SK-N-SH (cell line): ENCODE measurements around the gene EXOC3L1. TPM values are rescaled to one million over a fixed set of nuclear protein-coding genes. Genes with fewer than 3 reads are reported as not detected.

ENCODE experiments used
- CTCF ChIA-PET: fragments of 300-600, 350-600 bp; formaldehyde crosslinking; extraction: SDS; loops from one replicate; lab custom pipeline; 2021; lab: Yijun Ruan, JAX
- POLR2A ChIA-PET: fragments of 350-600 bp; sonication (Branson Sonifier 250); formaldehyde crosslinking; extraction: SDS; loops from one replicate; lab custom pipeline; 2020; ENCODE audit warnings: antibody characterized with exemption, inconsistent platforms; lab: Yijun Ruan, JAX
- DNase-seq: peaks from one replicate; pipeline ENCODE4 v3.0.0; 2012
- H2AFZ ChIP-seq: fragments of 200-600 bp; sonication (generic); 2 replicates; pipeline ENCODE4 v1.8.1; 2016; ENCODE audit warnings: antibody characterized with exemption, mild to moderate bottlenecking, low read depth
- H3F3A ChIP-seq: fragments of 200-600 bp; sonication (generic); replicated peaks from 2 replicates; pipeline ENCODE3; 2016; ENCODE audit warnings: antibody characterized with exemption, mild to moderate bottlenecking; ENCODE audit not compliant: insufficient read depth
- H3K27ac ChIP-seq, 2 experiments: fragments of 200-500 bp in 1 of 2; fragments of 200-600 bp in 1 of 2; sonication (Bioruptor generic) in 1 of 2; sonication (generic), shearing (Covaris generic) in 1 of 2; 2 replicates each; pipeline versions ENCODE4 v1.5.1 to v1.6.1; 2014 to 2016; ENCODE audit warnings: low read depth in 2 of 2, inconsistent platforms in 1 of 2, low read length in 1 of 2, mild to moderate bottlenecking in 1 of 2, mixed read lengths in 1 of 2
- H3K27me3 ChIP-seq: fragments of 200-600 bp; sonication (generic), shearing (Covaris generic); 2 replicates; pipeline ENCODE4 v1.6.1; 2016; ENCODE audit warnings: mixed run types; ENCODE audit not compliant: insufficient read depth
- H3K36me3 ChIP-seq, 2 experiments: fragments of 200-500 bp in 1 of 2; fragments of 200-600 bp in 1 of 2; sonication (Bioruptor generic) in 1 of 2; sonication (generic) in 1 of 2; replicated peaks in 1 of 2; 2 replicates each; pipeline versions ENCODE3 to v1.5.1; 2014 to 2016; ENCODE audit warnings: low read length in 1 of 2, mild to moderate bottlenecking in 1 of 2; ENCODE audit not compliant: insufficient read depth in 2 of 2, control insufficient read depth in 1 of 2
- H3K4me1 ChIP-seq, 2 experiments: fragments of 200-500 bp in 1 of 2; fragments of 200-600 bp in 1 of 2; sonication (Bioruptor generic) in 1 of 2; sonication (generic), shearing (Covaris generic) in 1 of 2; 2 replicates each; pipeline versions ENCODE4 v1.5.1 to v1.6.1; 2014 to 2016; ENCODE audit warnings: low read depth in 1 of 2, low read length in 1 of 2, mixed run types in 1 of 2; ENCODE audit not compliant: insufficient read depth in 2 of 2, control insufficient read depth in 1 of 2
- H3K4me2 ChIP-seq: fragments of 200-600 bp; sonication (generic), shearing (Covaris generic); 2 replicates; pipeline ENCODE4 v1.6.1; 2017; ENCODE audit warnings: mixed run types
- H3K4me3 ChIP-seq, 2 experiments: fragments of 200-500 bp in 1 of 2; fragments of 200-600 bp in 1 of 2; sonication (Bioruptor generic) in 1 of 2; sonication (generic), shearing (Covaris generic) in 1 of 2; 2 replicates each; pipeline versions ENCODE4 v1.5.1 to v1.8.1; 2014 to 2016; ENCODE audit warnings: low read depth in 2 of 2, inconsistent platforms in 1 of 2, low read length in 1 of 2, mild to moderate bottlenecking in 1 of 2, mixed read lengths in 1 of 2, moderate library complexity in 1 of 2
- H3K79me2 ChIP-seq: fragments of 200-600 bp; sonication (generic); 2 replicates; pipeline ENCODE4 v1.8.1; 2017; ENCODE audit warnings: mild to moderate bottlenecking; ENCODE audit not compliant: insufficient read depth
- H3K9ac ChIP-seq: fragments of 200-600 bp; sonication (generic); 2 replicates; pipeline ENCODE4 v1.6.1; 2017; ENCODE audit warnings: mixed run types
- H3K9me2 ChIP-seq: fragments of 200-600 bp; sonication (generic); 2 replicates; pipeline ENCODE4 v1.6.1; 2017; ENCODE audit warnings: mixed run types
- H3K9me3 ChIP-seq: fragments of 200-600 bp; sonication (generic); 2 replicates; pipeline ENCODE4 v1.6.1; 2017; ENCODE audit warnings: mixed run types, mild to moderate bottlenecking, moderate library complexity
- H4K20me1 ChIP-seq: fragments of 200-600 bp; sonication (generic); 2 replicates; pipeline ENCODE4 v1.6.1; 2017; ENCODE audit warnings: mild to moderate bottlenecking, mixed run types; ENCODE audit not compliant: insufficient read depth
- CHD2 ChIP-seq: fragments of 150-350 bp; IDR thresholded peaks from 2 replicates; pipeline ENCODE4 v1.6.1; 2018; ENCODE audit warnings: low read length; ENCODE audit not compliant: partially characterized antibody
- CTCF ChIP-seq: fragments of 200-600 bp; sonication (generic); IDR thresholded peaks from 2 replicates; pipeline ENCODE4 v1.6.1; 2017; ENCODE audit warnings: antibody characterized with exemption, mild to moderate bottlenecking, moderate library complexity
- ELF1 ChIP-seq: IDR thresholded peaks from 2 replicates; pipeline ENCODE4 v1.4.0; 2012
- FOXM1 ChIP-seq: IDR thresholded peaks from 2 replicates; pipeline ENCODE4 v1.4.0; 2012; ENCODE audit warnings: low read depth, mild to moderate bottlenecking
- IRF3 ChIP-seq: fragments of 150-350 bp; IDR thresholded peaks from 2 replicates; pipeline ENCODE4 v1.6.1; 2016; ENCODE audit warnings: mild to moderate bottlenecking, low read depth, low read length
- MAX ChIP-seq: IDR thresholded peaks from 2 replicates; pipeline ENCODE4 v1.4.0; 2012; ENCODE audit warnings: low read depth
- RAD21 ChIP-seq: IDR thresholded peaks from 2 replicates; pipeline ENCODE4 v1.6.1; 2012; ENCODE audit warnings: mild to moderate bottlenecking, low read length
- RCOR1 ChIP-seq: fragments of 150-350 bp; IDR thresholded peaks from 2 replicates; pipeline ENCODE4 v1.6.1; 2017; ENCODE audit warnings: antibody characterized with exemption, low read length
- RXRA ChIP-seq: IDR thresholded peaks from 2 replicates; pipeline ENCODE4 v1.4.0; 2012; ENCODE audit warnings: low read depth, mild to moderate bottlenecking, borderline replicate concordance
- SIN3A ChIP-seq: IDR thresholded peaks from 2 replicates; pipeline ENCODE4 v1.6.1; 2012; ENCODE audit warnings: low read depth, mild to moderate bottlenecking, low read length, moderate library complexity, borderline replicate concordance
- TAF1 ChIP-seq: IDR thresholded peaks from 2 replicates; pipeline ENCODE4 v1.6.1; 2012; ENCODE audit warnings: low read depth, mild to moderate bottlenecking, low read length, moderate library complexity, borderline replicate concordance
- USF1 ChIP-seq: IDR thresholded peaks from 2 replicates; pipeline ENCODE4 v1.4.0; 2012; ENCODE audit warnings: low read depth, borderline replicate concordance
- USF2 ChIP-seq: fragments of 150-350 bp; IDR thresholded peaks from 2 replicates; pipeline ENCODE4 v1.6.1; 2017; ENCODE audit warnings: antibody characterized with exemption, low read length, low read depth, borderline replicate concordance
- WGBS: methylation state at CpG from one replicate; pipeline ENCODE4 v1.1.6; 2017; ENCODE audit warnings: low lambda C conversion rate; 5-methylcytosine and 5-hydroxymethylcytosine counted together
- polyA plus RNA-seq, 3 experiments: library from polyadenylated mRNA; depleted of rRNA; stranded (reverse); fragments of >200 nt; gene quantifications; 2 replicates each; pipeline ENCODE4 v1.2.3, GENCODE V29; 2012

The EXOC3L1 gene
- polyA plus RNA-seq, 1 of the 3 experiments (the other 2 are of a cell fraction): 0.46 TPM

GRCh38 chr16:67148656-67149275 is 41.2 kb downstream of the EXOC3L1 start:
- no peak for DNase-seq
- no peak overlapping the region for H3K9ac ChIP-seq
- no peak overlapping the region for H2AFZ ChIP-seq
- no peak overlapping the region for H3K4me3 ChIP-seq
- H3K9me3 ChIP-seq: no peaks in the 10 kb centered on the region
- POLR2A ChIA-PET: no interaction called here
- CTCF ChIA-PET: interaction anchor here (0.7 to 1.3 kb wide), 2 partner anchors 28 to 49 kb away, joined by 3 read pairs; no protein-coding TSS in a partner anchor
- no peaks in the 10 kb centered on the region for H3K27me3 ChIP-seq
- no peaks in the 10 kb centered on the region for H4K20me1 ChIP-seq
- H3K4me1 ChIP-seq: peaks cover 0 to 8% of the 10 kb centered on the region in 2 experiments; a peak in 1 of 4 replicates
- H3K36me3 ChIP-seq: peaks cover 13 to 48% of the 10 kb centered on the region in 2 experiments
- no peak for TF ChIP-seq RCOR1
- TF ChIP-seq MAX: no peak
- TF ChIP-seq ELF1: no peak
- no peak for TF ChIP-seq CHD2
- no peak for TF ChIP-seq FOXM1
- no peak for TF ChIP-seq USF2
- TF ChIP-seq USF1: no peak
- no peak for TF ChIP-seq RXRA
- no peak for TF ChIP-seq SIN3A
- no peak for TF ChIP-seq CTCF
- no peak for TF ChIP-seq RAD21
- TF ChIP-seq TAF1: no peak
- no peak for TF ChIP-seq IRF3
- TF ChIP-seq, all 33 proteins: peak for 0
- Histone ChIP-seq H3K27ac (no peak overlapping the region; a peak in 1 of 4 replicates), H3K9me2 (no peaks in the 10 kb centered on the region), H3K79me2 (no peaks in the 10 kb centered on the region), H3F3A (peaks cover 8% of the 10 kb centered on the region), H3K4me2 (no peak overlapping the region)
- 93% methylated on average over 7 of the region's 11 CpGs for WGBS
